OCI-M1 (cell line): ENCODE data around the gene EI24.

Experiments
- DNase-seq: peaks from one replicate; lab custom pipeline; 2025; lab: John Stamatoyannopoulos, UW

The EI24 gene

DNA sequence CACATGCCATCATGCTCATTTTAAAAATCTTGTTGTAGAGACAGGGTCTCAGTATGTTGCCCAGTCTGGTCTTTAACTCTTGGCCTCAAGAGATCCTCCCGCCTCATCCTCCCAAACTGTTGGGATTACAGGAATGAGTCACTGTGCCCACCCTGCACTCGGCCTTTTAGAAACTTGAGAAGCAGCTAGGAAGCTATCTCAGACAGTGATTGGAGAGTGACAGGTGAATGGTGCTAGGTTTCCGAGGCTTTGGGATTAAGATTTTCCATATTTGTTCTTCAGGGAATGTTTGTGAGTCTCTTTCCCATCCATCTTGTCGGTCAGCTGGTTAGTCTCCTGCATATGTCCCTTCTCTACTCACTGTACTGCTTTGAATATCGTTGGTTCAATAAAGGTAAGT is 10.5 kb downstream of the EI24 start:
- no peak for DNase-seq

DNA sequence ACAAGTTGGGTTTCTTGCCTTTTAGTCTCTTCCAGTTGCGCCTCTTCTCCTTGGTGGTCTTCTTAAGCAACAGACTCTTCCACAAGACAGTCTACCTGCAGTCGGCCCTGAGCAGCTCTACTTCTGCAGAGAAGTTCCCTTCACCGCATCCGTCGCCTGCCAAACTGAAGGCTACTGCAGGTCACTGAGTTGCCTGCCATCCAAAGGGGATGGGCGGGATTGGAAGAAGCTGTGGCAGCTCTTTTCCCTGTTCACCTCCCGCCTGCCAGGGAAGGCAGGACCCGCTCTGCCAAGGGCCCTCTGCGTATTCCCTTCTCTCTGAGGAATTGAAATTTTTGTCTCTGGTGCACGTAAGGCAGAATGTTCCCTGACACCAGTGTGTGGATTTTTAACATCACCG is 14.2 kb downstream of the EI24 start:
- DNase-seq, result no peak

DNA sequence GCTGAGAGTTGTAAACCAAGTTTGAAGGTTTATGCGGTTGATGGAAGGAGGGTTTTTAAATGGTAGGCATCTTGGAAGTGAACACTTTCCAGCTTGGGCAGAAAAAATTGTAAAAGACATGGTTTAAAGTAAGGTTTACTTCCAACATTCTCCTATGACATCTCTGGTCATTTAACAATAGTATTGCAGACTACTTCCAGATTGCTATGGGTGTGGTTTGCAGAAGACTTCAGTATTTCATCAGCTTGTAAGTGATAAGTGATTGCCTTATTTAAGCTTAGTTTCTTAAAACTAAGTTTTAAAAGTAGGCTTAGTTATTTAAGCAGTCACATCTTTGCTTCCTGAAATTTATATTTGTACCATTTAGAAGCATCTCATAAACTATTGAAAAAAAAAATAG is 16.2 kb downstream of the EI24 start:
- DNase-seq, result peak; percentile 21

DNA sequence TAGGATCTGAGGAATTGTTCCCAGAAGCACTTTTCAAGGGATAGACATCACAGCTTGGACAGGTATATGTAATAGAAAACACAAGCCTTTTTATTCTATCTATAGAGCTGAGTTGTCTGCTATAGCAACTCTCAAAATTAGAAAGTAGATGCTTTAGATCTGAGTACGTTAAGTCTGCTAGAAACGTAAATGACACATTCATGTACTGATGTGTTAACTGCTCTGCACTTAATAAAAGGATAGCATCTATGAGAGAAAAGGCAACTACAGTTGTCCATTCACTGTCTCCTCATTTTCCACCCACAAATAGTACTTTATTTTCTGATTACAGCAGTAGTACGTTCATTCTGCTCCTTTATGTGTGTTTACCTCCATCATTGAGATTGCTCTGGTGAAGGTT is 17.3 kb downstream of the EI24 start:
- DNase-seq, result no peak

DNA sequence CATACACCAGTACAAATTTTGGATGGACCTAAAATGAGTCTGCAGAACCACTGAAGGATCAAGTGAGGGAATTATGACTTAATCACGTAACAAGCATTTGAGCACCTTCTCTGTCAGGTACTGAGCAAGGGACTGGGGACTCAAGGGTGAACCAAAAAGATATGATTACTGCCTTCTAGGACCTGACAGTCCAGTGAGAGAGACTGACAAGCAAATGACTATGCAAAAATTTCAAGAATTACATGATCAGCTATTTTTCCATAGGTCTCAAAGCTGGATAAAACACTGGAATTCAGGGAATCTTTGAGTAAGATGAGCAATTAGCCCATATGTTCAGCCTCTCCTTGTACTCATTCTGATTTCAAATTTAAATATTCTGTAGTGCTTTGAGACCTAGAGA is 18.2 kb downstream of the EI24 start:
- no peak for DNase-seq

DNA sequence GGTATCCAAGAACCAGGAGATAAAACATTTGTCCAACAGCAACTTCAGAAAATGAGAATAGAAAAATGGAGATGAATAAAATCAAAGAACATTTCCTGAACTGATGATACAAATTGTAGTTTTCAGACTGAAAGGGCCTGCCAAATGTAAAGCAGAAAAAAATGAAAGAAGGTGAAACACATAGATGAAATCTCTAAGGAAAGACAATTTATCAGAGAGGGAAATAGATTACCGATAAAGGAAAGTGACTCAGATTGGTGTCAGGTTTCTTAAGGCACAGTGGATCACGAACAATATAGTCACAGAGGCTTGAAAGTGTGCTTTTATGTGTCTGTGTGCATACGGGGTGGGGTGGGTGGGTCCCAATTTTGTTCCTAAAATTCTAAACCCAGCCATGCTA is 19.2 kb downstream of the EI24 start:
- DNase-seq, result peak; percentile 27

DNA sequence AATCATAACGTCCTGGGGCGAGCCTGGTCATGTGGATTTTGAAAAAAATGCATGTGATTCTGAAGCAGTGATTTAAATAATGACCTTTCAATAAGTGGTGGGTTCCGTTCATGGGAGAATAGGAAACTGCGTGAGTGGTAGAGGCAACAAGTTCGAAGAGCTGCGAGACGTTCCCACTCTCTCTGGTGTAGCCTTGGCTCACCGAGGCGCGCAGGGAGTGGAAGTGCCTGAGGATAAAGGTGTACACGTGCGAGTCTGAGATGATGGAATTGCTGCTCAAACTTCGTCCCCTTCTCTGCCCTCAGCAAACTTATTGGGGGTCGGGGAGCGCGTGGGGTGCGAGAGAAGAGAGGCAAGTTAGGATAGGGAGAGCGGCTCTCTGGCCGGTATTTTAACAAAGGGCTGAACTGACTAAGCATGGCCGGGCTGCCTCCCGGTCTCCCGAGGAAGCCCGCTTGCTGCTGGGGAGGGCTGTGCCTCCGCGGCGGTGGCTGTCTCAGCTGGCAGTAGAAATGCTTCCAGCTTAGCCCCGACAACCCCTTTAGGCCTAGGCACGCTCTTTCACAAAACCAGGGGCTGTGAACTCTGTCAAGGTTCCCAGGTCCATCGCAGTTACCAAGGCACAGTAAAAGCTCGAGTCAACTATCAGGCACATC is 22.5 kb downstream of the EI24 start:
- peak; percentile 69 for DNase-seq

DNA sequence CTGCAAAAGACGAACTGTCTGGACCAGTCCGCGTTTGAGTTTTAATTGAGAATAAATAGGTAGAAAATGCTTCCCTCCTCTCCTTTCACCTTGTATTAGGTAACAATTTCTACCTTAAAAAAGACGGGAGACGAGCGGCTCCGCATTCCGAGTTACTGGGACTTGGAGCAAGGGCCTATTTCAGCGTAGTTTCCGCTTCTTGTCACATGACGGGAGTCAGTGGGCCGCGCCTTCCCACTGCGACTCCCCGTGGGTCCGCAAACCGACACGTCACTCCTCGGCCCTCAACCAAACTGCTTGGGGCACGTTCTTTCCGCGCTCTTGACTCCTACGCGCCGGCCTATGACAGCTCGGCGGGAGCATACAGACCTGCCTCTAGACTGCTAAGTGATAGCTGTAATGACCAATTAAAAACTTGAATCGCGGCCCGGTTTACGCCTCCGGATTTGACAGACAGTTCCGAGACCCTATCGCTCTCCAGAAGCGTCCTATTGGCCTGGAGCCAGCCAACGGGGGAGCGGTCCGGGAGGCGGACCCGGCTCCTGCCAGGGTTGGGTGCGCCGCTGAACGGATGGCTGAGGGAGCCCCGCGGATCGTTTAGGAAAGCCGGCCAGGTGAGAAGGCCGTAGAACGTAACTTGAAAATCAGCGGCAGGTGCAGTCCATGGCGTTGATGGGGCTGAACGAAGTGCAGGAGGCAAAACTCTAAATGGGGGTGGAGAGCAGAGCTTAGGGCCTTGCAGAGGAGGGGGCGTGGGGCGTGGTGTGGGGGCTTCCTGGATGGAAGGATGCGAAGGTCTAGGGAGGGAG is 23.2 kb downstream of the EI24 start, which contains the start of gene STT3A:
Gene STT3A (plus strand): TSS at position 548 of the 809 bp plus-strand sequence. CDS start 3,064 bp downstream, outside the sequence.
- peak; percentile 100 for DNase-seq

DNA sequence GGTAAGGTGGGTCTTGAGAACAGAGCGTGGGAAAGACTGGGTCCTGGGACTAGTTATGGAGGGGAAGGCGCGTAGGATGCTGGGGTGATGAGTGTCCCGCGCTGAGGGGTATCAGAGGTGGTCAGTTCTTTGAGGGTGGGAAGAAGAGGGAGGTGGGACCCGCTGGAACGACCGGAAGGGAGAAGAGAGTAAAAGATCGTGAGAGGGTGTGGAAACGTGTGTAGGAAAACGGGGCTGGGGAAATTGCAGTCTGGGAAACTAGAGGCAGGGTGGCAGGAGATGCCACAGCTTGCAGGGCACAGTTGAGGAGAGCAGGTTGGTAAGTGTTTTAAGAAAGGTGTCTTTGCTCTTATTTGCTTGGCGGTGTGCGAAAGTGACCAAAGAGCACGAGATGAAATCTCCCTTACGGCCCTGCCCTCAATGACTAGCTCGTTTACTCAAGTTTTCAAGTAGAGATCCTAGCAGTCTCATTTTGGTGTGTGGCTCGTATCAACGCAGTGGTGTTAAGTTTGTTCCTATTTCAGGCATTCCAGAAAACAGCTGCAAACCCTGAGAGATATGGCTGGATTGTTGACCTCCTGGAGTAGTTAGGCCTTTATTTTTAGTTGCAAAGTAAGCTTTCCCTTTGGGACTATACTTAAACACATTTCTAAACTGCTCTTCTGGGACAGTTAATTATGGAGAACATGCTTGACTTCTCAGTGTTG is 24.0 kb downstream of the EI24 start:
- DNase-seq, result peak; percentile 73

DNA sequence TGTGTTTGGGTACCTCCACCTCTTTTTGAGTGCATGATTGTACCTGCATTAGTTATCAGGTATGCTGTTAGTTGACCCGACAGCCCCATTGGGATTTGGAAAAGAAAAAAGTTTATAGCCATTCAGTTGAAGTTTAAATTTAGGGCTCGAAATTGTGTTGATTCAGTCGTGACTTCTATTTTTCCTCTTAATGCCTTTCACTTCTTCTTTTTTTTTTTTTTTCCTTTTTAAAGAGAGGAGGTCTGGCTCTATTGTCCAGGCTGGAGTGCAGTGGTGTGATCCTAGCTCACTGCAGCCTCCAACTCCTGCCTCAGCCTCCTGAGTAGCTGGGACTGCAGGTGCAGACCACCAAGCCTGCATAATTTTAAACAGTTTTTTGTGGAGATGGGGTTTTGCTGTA is 25.7 kb downstream of the EI24 start:
- DNase-seq, result no peak

DNA sequence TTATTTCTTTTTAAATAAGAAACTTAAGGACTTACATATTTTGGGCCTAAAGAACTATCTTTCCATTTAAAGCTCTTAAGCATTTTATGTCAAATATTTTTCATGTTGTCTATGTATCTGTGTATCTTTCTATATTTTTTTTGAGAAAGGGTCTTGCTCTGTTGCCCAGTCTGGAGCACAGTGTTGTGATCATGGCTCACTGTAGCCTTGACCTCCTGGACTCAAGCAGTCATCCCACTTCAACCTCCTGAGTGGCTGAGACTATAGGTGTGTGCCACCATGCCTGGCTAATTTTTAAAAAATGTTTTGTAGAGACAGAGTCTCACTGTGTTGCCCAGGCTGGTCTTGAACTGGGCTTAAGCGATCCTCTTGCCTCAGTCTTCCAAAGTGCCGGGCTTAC is 31.4 kb downstream of the EI24 start:
- DNase-seq, result no peak

DNA sequence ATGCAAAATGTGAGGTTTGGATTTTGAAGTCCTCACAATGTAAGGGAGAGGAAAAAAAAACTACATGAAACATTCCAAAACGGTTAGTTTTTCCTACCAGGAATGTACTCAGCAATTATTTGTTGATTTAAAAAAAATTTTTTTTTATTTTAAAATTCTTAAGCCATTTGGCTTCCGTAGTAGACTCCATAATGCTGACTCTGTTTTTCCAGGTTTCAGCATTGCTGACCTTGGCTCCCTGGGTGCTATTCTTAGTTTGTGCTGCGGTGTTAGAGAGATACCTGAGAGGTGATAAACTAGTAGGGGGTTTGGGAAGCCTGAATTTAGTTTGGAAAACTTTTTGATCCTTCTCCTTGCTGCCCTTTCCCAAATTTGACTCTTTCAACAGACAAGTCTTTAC is 33.9 kb downstream of the EI24 start:
- DNase-seq, result no peak

DNA sequence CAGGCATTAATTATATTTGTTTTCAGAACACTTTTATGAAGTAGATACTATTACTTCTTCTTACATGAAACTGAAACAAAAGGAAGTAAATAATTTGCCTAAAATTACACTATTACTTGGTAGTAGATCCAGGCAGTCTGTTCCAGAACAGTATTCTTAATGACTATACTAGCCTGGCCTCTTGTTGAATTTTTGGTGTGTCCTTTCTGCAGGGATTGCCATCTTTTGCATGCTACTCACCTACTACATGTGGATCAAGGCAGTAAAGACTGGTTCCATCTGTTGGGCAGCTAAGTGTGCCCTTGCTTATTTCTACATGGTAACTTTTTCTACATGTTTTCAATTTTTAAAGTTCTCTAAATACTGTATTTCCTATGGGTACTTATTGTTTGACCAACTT is 36.1 kb downstream of the EI24 start:
- DNase-seq, result no peak

DNA sequence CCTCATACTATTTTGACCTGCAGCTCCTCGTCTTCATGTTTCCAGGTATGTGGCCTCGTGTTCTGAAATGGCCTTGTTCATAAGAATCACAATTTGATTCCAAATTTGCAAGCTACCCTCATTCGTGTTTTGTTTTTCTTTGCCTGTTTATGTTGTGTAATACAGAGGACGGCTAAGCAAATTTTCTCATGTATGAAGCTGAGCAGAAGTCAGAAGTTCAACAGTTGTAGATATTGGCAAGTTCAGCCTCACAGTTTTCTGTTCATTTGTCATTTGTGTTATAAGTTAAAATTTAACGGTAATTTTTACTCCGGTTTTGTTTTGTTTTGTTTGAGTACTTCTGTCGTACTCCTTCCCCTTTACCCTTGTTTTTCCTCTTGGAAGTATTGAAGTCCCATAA is 40.3 kb downstream of the EI24 start:
- DNase-seq, result no peak

DNA sequence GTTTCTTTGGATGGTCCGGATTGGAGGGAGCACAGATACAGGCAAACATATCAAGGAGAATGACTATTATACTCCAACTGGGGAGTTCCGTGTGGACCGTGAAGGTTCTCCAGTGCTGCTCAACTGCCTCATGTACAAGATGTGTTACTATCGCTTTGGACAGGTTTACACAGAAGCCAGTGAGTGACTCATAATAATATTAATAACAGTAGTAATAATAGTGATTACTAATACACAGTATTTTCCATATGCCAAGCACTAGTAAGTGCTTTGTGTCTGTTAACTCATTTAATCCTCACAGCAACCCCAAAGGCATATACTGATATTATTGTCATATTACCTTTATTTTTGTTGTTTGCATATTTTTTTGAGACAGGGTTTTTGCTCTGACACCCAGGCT is 49.1 kb downstream of the EI24 start:
- DNase-seq, result no peak

DNA sequence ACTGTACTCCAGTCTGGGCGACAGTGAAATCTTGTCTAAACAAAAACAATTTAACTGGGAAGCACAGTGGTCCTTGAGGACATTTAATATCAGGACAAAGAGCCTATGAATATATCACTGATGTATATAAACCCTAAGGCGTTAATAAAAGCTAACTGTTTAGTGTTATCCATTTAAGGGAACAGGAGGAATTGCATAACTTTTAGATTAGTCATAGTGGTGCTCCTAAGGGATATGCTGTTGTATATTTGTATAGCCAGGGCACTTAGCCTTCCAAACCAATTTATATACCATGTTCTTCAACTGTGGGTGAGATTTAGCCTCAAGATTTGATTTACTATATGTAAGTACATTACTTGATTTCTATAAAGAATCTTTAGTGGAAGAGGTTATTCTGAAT is 52.7 kb downstream of the EI24 start:
- no peak for DNase-seq

DNA sequence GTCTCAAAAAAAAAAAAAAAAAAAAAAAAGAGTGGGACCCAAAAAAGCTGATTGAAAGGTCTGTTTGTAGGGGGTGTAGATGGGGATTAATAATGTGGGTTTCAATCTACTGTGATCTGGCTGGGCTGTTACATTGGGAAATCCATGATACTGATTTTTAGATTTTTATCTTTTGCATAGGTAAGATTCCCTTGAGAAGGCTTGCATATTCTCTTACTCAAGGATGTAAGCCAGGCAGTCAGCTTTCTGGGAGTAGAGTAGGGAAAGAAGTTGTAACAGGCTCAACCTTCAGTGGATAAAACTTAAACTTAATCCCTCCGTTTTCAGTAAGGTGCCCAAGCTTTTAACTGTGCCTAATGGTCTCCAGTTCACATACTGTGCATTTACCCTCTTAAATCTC is 53.8 kb downstream of the EI24 start:
- no peak for DNase-seq

DNA sequence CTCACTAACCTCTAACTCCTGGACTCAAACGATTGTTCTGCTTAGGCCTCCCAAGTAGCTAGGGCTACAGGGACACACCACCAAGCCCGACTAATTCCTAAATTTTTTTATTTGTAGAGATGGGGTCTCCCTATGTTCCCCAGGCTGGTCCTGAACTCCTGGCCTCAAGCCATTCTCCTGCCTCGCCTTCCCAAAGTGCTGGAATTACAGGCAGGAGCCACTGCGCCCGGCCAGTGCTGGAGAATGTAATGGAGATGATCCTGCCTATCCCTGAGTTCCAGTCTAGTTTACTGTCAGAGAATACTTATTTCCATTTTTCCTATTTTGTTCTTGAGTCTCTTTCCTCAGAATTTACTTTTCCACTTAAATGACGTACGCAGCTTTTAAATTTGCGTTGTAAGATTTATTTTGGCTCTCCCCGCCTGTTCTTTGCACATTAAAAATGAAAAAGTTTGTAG is 55.5 kb downstream of the EI24 start, which contains the start of gene CHEK1:
Gene CHEK1 (plus strand): TSS at position 408 of the 458 bp plus-strand sequence. CDS start 1,606 bp downstream, outside the sequence.
- DNase-seq, result no peak

DNA sequence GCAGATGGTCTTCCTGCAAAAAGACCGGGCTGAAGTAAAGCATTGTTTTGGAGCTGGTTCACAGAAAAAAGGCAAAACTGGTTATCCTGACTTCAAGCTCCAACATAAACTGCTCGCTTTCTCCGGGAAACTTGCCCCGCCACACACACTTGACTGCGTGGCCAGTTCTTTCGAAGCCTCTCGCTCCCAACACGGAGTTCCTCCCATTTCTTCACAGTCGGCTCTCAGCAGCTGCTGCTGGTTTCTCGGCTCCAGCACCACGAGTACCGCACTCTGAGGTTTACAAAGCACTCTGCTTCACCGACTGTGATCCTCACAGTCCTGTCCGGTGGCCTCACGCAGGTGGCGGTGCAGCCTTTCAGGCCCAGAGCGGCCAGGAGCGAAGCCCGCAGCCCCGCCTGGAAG is 56.0 kb downstream of the EI24 start:
- no peak for DNase-seq

DNA sequence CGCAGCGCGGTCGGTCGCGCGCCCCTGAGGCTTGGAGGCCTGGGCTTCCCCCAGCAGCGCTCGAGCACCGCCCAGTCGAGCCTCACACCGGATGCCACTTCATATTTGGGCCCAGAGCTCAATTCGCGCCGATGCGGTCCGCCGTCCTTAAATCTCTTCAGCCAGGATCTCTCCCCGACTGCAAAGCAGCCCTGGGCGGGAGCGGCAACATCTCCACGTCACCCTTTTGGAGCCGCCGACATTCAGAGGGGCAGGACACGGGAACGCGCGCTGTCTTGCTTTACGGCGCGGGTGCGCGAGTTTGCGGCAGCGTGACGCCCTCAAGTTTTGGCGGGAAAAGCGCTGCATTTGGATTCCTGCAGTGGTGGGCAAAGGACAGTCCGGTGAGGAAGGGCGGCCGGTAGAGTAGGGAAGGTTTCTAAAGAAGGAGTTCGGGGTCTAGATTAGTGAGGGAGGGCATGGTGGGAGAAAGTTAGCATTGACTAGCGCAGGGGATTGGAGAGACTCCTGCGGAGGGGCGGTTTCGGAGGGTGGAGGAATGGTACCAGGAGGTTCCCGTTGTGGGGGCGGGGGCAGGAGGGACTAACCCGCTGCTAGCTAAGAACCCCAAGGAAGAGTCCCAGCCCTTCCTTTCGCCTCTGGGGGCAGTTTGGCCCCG is 56.5 kb downstream of the EI24 start:
- peak; percentile 98 for DNase-seq

DNA sequence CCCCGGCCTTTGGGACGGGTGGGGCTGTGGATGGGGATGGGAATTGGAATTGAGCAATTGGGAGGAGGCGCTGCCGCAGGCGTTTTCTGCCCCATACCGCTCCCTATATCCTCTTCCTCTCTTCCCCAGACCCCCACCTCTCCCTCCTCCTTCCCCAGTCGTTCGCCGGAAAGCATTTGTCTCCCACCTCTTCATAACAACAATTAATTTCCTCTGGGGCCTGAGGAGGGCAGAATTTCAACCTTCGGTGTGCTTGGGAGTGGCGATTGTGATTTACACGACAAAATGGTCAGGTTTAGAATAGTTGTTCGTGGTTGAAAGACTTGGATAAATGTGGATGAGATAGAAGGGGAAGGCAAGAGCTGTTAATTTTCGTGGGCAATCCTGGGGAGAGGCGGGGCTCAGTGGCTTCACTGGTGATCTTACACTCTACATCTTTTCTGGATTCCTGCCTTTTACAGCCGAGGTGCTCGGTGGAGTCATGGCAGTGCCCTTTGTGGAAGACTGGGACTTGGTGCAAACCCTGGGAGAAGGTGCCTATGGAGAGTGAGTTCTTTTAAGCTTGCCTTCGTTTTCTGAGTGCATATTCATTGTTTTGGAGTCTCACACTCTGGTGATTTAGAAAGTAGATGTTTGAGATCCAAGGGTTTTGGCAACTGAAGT is 57.1 kb downstream of the EI24 start:
- peak; percentile 95 for DNase-seq
